ENCODE results near the gene ITCH.
"Not testable (repeated sequence)": the region's sequence is repeated elsewhere in the genome, so short reads cannot be mapped to it uniquely, and the experiment has no call there.

ITCH gene

DNA sequence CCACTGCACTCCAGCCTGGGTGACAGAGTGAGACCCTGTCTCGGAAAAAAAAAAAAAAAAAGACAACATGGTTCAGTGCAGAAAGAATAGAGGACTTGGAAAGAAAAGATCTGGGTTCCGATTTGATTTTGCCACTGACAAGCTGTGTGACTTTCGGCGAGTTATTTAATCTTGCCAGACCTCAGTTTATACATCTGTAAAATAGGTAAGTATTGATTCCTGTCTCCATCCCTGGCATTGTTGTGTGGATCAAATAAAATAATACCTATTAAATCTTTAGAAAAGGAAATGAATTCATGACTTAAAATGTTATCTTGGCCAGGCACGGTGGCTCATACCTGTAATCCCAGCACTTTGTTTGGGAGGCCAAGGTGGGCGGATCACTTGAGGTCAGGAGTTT lies 7.0 kb downstream of the ITCH start:
- CTCF ChIA-PET: interaction anchor here (1.4 kb wide), 1 partner anchor 58 kb away, joined by 3 read pairs; no protein-coding TSS in a partner anchor

GRCh38 chr20:34373445-34373844 lies 10.4 kb downstream of the ITCH start:
- TF ChIP-seq TARDBP (IDR thresholded peaks at IDR 0.05) (no peak), ZNF384 (IDR thresholded peaks at IDR 0.05) (0 out of 2 replicates have a peak, but pooled peaks have one; percentile 8)
- ChIA-PET CTCF (no interaction called here), POLR2A (interaction anchor here (3.2 kb wide), 1 partner anchor 10 kb away, joined by 16 read pairs; the partner anchor contains the start of gene ITCH)
- no peak for DNase-seq (ENCODE audit: extremely low spot score)

More for the DNA sequence above, 7.0 kb downstream of the ITCH start:
- POLR2A ChIA-PET: no interaction called here
- TF ChIP-seq FOXA1 (IDR thresholded peaks at IDR 0.05) (no peak), SP1 (IDR thresholded peaks at IDR 0.05) (no peak), TARDBP (IDR thresholded peaks at IDR 0.05) (no peak), L3MBTL2 (conservative IDR thresholded peaks at IDR 0.05) (no peak), NFRKB (IDR thresholded peaks at IDR 0.05) (no peak), SUZ12 (IDR thresholded peaks at IDR 0.05) (no peak), BHLHE40 (IDR thresholded peaks at IDR 0.05; ENCODE audit: borderline replicate concordance) (no peak), ARNT (IDR thresholded peaks at IDR 0.05) (no peak), CTBP1 (IDR thresholded peaks at IDR 0.05; ENCODE audit: borderline replicate concordance) (no peak), LEF1 (IDR thresholded peaks at IDR 0.05; ENCODE audit: borderline replicate concordance) (no peak), FOXM1 (IDR thresholded peaks at IDR 0.05; ENCODE audit: borderline replicate concordance) (no peak), ZNF384 (IDR thresholded peaks at IDR 0.05) (no peak)
- no peak for DNase-seq (ENCODE audit: extremely low spot score)

- POLR2A ChIA-PET: interaction anchor here (3.2 kb wide), 1 partner anchor 11 kb away, joined by 16 read pairs; the partner anchor contains the start of gene ITCH
- TF ChIP-seq FOXA1 (IDR thresholded peaks at IDR 0.05): no peak
- no peak for TF ChIP-seq TARDBP (IDR thresholded peaks at IDR 0.05)
- TF ChIP-seq NFRKB (IDR thresholded peaks at IDR 0.05): no peak
- no peak for TF ChIP-seq LEF1 (IDR thresholded peaks at IDR 0.05; ENCODE audit: borderline replicate concordance)
- TF ChIP-seq FOXK2 (IDR thresholded peaks at IDR 0.05): no peak
- no peak for TF ChIP-seq SUZ12 (IDR thresholded peaks at IDR 0.05)
- no peak for TF ChIP-seq HDGF (IDR thresholded peaks at IDR 0.05; ENCODE audit: borderline replicate concordance)
- peak; percentile 53; the same call in 1 of the 2 replicates for TF ChIP-seq ZNF384 (IDR thresholded peaks at IDR 0.05)
- peak; percentile 77 for TF ChIP-seq PKNOX1 (IDR thresholded peaks at IDR 0.05)
- no peak for TF ChIP-seq BHLHE40 (IDR thresholded peaks at IDR 0.05; ENCODE audit: borderline replicate concordance)
- no peak for TF ChIP-seq SP1 (IDR thresholded peaks at IDR 0.05)
- no peak for TF ChIP-seq FOXM1 (IDR thresholded peaks at IDR 0.05; ENCODE audit: borderline replicate concordance)
- no peak for TF ChIP-seq L3MBTL2 (conservative IDR thresholded peaks at IDR 0.05)
- 0 out of 2 replicates have a peak, but pooled peaks have one; percentile 18 for TF ChIP-seq ARNT (IDR thresholded peaks at IDR 0.05)
- no peak for TF ChIP-seq ELF4 (IDR thresholded peaks at IDR 0.05)
- no peak for TF ChIP-seq CTBP1 (IDR thresholded peaks at IDR 0.05; ENCODE audit: borderline replicate concordance)
- no peak for DNase-seq (ENCODE audit: extremely low spot score)
- CTCF ChIA-PET: no interaction called here
Observed at GRCh38 chr20:34374209-34374760, 11.2 kb downstream of the ITCH start.

DNA sequence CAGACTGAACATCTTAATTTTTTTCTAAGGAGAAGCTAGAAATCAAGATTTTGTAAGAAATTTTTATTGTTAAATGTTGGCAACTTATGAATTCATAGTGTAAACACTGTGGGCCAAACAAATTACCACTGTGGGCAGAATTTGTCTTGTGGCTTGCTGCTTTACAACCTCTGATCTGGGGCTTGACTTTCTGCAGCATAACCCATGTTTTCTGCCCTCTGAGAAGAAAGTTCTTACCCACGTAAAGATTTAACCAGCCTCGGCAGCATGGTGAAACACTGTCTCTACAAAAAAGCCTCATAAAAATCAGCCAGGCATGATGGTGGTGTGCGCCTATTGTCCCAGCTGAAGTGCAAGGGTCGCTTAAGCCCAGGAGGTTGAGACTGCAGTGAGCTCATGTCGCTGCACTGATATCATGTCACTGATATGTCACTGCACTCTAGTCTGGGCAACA lies 12.9 kb downstream of the ITCH start:
- TF ChIP-seq SUZ12 (IDR thresholded peaks at IDR 0.05) (no peak), PKNOX1 (IDR thresholded peaks at IDR 0.05) (0 out of 2 replicates have a peak, but pooled peaks have one; percentile 3)
- DNase-seq (ENCODE audit: extremely low spot score): no peak
- POLR2A ChIA-PET: interaction anchor here (3.2 kb wide), 1 partner anchor 12 kb away, joined by 16 read pairs; the partner anchor contains the start of gene ITCH
- CTCF ChIA-PET: no interaction called here

DNA sequence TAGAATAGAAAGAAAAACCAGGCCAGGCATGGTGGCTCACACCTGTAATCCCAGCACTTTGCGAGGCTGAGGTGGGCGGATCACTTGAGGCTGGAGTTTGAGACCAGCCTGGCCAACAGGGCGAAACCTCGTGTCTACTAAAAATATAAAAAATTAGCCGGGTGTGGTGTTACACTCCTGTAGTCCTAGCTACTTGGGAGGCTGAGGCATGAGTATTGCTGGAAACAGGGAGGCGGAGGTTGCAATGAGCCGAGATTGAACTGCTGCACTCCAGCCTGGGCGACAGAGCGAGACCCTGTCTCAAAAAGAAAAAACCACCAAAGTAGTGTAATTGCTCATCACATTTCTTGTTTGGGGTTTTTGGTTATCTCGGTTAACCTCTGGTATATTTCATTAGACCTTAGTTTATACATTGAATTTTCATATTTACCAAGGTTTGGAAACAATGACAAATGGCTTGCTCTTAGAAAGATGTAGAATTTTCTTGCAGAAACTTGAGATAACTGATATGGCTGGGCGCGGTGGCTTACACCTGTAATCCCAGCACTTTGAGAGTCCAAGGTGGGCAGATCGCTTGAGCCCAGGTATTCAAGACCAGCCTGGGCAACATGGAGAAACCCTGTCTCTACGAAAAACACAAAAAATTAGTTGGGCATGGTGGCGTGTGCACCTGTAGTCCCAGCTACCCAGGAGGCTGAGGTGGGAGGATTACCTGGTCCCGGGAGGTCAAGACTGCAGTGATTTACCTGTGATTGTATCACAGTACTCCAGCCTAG lies 14.2 kb downstream of the ITCH start:
- TF ChIP-seq ZNF384 (IDR thresholded peaks at IDR 0.05): no peak
- TF ChIP-seq FOXM1 (IDR thresholded peaks at IDR 0.05; ENCODE audit: borderline replicate concordance): no peak
- no peak for TF ChIP-seq HDGF (IDR thresholded peaks at IDR 0.05; ENCODE audit: borderline replicate concordance)
- no peak for TF ChIP-seq SP1 (IDR thresholded peaks at IDR 0.05)
- no peak for TF ChIP-seq FOXK2 (IDR thresholded peaks at IDR 0.05)
- no peak for TF ChIP-seq NFRKB (IDR thresholded peaks at IDR 0.05)
- no peak for TF ChIP-seq ELF4 (IDR thresholded peaks at IDR 0.05)
- no peak for TF ChIP-seq BHLHE40 (IDR thresholded peaks at IDR 0.05; ENCODE audit: borderline replicate concordance)
- no peak for TF ChIP-seq FOXA1 (IDR thresholded peaks at IDR 0.05)
- ChIA-PET CTCF (no interaction called here), POLR2A (interaction anchor here (0.5 kb wide), 1 partner anchor 1238 kb away, joined by 3 read pairs; the partner anchor contains the start of gene SPAG4)
- no peak for DNase-seq (ENCODE audit: extremely low spot score)

- no peak for TF ChIP-seq PKNOX1 (IDR thresholded peaks at IDR 0.05)
- no peak for TF ChIP-seq TARDBP (IDR thresholded peaks at IDR 0.05)
- TF ChIP-seq BHLHE40 (IDR thresholded peaks at IDR 0.05; ENCODE audit: borderline replicate concordance): no peak
- TF ChIP-seq NFRKB (IDR thresholded peaks at IDR 0.05): no peak
- DNase-seq (ENCODE audit: extremely low spot score): no peak
- POLR2A ChIA-PET: no interaction called here
- CTCF ChIA-PET: no interaction called here
Observed at GRCh38 chr20:34382174-34382573, 19.1 kb downstream of the ITCH start.

DNA sequence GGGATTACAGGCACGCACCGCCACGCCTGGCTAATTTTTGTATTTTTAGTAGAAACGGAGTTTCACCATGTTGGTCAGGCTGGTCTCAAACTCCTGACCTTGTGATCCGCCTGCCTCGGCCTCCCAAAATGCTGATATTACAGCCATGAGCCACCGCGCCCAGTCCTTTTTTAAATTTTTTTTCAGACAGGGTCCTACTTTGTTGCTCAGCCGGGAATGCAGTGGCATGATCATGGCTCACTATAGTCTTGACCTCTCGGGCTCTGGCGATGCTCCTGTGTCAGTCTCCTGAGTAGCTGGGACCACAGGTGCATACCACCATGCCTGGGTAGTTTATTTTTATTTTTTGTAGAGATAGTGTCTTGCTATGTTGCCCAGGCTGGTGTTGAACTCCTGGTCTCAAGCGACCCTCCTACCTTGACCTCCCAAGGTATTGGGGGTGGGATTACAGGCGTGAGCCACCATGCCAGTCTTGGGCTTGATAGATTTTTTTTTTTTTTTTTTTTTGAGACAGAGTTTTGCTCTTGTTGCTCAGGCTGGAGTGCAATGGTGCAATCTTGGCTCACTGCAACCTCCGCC lies 19.9 kb downstream of the ITCH start:
- POLR2A ChIA-PET; DNase-seq (ENCODE audit: extremely low spot score); CTCF ChIA-PET: not testable (repeated sequence)
